PC-9 (cell line): ENCODE measurements around the gene UBR4.

Experiments
- CTCF ChIP-seq: fragments of 200-600 bp; sonication (generic); conservative IDR thresholded peaks from 2 replicates; pipeline ENCODE4 v1.6.1; 2017; ENCODE audit warnings: mixed run types, antibody characterized with exemption, mild to moderate bottlenecking, moderate library complexity
- EZH2 ChIP-seq: fragments of 200-600 bp; sonication (generic); IDR thresholded peaks from 2 replicates; pipeline ENCODE4 v1.8.0; 2017; ENCODE audit warnings: antibody characterized with exemption, low read depth

GRCh38 chr1:19251305-19252196 is 41.5 kb upstream of the UBR4 start, which contains the start of the genes EMC1 and MRTO4:
- TF ChIP-seq CTCF, result no peak
- TF ChIP-seq EZH2, result no peak
